Measurements from ENCODE around the gene PAX5. TPM values are rescaled to one million over a fixed set of nuclear protein-coding genes. Genes with fewer than 3 reads are reported as not detected.

The PAX5 gene
- total and polyA plus RNA-seq, 2 of the 13 experiments (the other 11 are each of a cell fraction or from before 2014, with no cell fraction given), result not detected

DNA sequence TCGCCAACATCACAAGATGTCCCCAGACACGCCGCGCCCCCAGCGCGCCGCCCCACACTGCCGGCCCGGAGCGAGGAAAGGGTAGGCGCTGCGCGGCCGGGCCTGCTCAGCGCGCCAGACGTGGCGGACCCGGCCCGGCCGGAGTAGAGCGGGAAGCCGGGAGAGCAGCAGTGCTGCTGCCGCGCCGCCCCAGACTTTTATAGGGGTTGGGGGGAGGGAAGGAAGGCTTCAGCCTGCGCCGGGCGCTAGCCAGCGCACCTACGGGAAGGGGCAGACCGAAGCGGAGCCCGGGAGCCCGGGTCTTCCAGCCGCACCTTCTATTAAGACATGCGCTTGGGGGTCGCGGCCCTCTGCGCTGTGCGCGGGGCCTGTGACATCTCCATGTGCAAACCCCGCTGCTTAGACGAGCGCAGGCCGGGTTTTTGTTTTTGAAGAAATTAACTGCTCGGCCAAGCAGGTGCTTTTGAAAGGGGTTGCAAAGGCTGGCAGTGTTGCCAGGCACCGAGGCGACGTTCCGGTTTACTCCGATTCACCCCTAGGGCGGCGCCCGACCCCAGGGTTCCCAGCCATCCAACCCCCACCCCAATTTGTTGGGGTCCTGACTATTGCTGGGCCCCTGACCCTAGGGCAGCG lies 353 bp upstream of the PAX5 start:
- H3K4me3 ChIP-seq (replicated peaks in 1 of 3; ENCODE audit: insufficient read depth in 1 of 3, low read depth in 2 of 3, low read length in 3 of 3), result peak overlapping the region in 2 of 3 experiments; percentile 37 to 54; a peak in 3 of 6 replicates
- H3K9me3 ChIP-seq (ENCODE audit: low read length), result no peaks in the 10 kb centered on the region
- H4K20me1 ChIP-seq (ENCODE audit: insufficient read depth, low read length), result no peaks in the 10 kb centered on the region
- peaks cover 6 to 78% of the 10 kb centered on the region in 2 experiments for H3K27me3 ChIP-seq (ENCODE audit: control insufficient read depth in 1 of 2, insufficient read depth in 2 of 2, low read length in 2 of 2)
- peak; percentile 77 for ATAC-seq
- peaks cover 19% of the 10 kb centered on the region for H3K4me1 ChIP-seq (ENCODE audit: insufficient read depth, low read length)
- peak overlapping the region; percentile 71 for H3K4me2 ChIP-seq (ENCODE audit: low read depth, low read length)
- no peak overlapping the region for H2AFZ ChIP-seq (ENCODE audit: low read length)
- FAIRE-seq, result no peak
- CTCF ChIA-PET (ENCODE audit: low intra/inter-chr PET ratio, low total read pairs), result no interaction called here
- BruUV-seq (replicated peaks), result no TSS peak
- H3K36me3 ChIP-seq (replicated peaks in 1 of 2; ENCODE audit: control insufficient read depth in 1 of 2, insufficient read depth in 2 of 2, low read length in 2 of 2), result no peaks in the 10 kb centered on the region
- intact Hi-C loops (cut with micrococcal nuclease; ENCODE audit: unreplicated experiment) (no loop called here), in situ Hi-C loops (cut with HindIII; ENCODE audit: extremely low pct_ligation_motif_present, low pct_unique_long_range_greater_than_20kb) (no loop called here)
- no peak overlapping the region for H3K27ac ChIP-seq (ENCODE audit: extremely low read length, insufficient read depth, low read length)
- POLR2A ChIA-PET, result no interaction called here
- DNase-seq (ENCODE audit: low spot score), result no peak
- 0% methylated on average over 2 of the region's 56 CpGs for WGBS (ENCODE audit: low lambda C conversion rate)
- H3K79me2 ChIP-seq (ENCODE audit: insufficient read depth, low read length), result no peaks in the 10 kb centered on the region
- H3K9ac ChIP-seq (ENCODE audit: insufficient read depth, low read depth, low read length), result no peak overlapping the region
- TF ChIP-seq MAZ (IDR thresholded peaks at IDR 0.05; ENCODE audit: borderline replicate concordance, low read depth, low read length) (no peak), MAZ (CRISPR knock-in tag; IDR thresholded peaks at IDR 0.05; ENCODE audit: low read depth) (no peak), RNF2 (conservative IDR thresholded peaks at IDR 0.05; ENCODE audit: low read depth) (peak; percentile 59; the same call in 1 of the 2 replicates), ZFP37 (CRISPR knock-in tag; IDR thresholded peaks at IDR 0.05; ENCODE audit: borderline replicate concordance) (no peak), ZNF777 (CRISPR knock-in tag; IDR thresholded peaks at IDR 0.05) (peak; percentile 90), TSC22D2 (CRISPR knock-in tag; IDR thresholded peaks at IDR 0.05; ENCODE audit: borderline replicate concordance) (no peak), ZFP36L1 (CRISPR knock-in tag; IDR thresholded peaks at IDR 0.05) (no peak), ZFY (CRISPR knock-in tag; IDR thresholded peaks at IDR 0.05) (peak; percentile 22; the same call in 1 of the 2 replicates), HNRNPL (IDR thresholded peaks at IDR 0.05; ENCODE audit: low read depth, low read length) (no peak)
- TF ChIP-seq, protein P1, sequence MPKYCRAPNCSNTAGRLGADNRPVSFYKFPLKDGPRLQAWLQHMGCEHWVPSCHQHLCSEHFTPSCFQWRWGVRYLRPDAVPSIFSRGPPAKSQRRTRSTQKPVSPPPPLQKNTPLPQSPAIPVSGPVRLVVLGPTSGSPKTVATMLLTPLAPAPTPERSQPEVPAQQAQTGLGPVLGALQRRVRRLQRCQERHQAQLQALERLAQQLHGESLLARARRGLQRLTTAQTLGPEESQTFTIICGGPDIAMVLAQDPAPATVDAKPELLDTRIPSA (CRISPR knock-in tag; IDR thresholded peaks at IDR 0.05; ENCODE audit: borderline replicate concordance), result no peak
- TF ChIP-seq, protein P2, sequence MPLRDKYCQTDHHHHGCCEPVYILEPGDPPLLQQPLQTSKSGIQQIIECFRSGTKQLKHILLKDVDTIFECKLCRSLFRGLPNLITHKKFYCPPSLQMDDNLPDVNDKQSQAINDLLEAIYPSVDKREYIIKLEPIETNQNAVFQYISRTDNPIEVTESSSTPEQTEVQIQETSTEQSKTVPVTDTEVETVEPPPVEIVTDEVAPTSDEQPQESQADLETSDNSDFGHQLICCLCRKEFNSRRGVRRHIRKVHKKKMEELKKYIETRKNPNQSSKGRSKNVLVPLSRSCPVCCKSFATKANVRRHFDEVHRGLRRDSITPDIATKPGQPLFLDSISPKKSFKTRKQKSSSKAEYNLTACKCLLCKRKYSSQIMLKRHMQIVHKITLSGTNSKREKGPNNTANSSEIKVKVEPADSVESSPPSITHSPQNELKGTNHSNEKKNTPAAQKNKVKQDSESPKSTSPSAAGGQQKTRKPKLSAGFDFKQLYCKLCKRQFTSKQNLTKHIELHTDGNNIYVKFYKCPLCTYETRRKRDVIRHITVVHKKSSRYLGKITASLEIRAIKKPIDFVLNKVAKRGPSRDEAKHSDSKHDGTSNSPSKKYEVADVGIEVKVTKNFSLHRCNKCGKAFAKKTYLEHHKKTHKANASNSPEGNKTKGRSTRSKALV (CRISPR knock-in tag; IDR thresholded peaks at IDR 0.05), result peak; percentile 76; the same call in 1 of the 2 replicates
- TF ChIP-seq, protein P3, sequence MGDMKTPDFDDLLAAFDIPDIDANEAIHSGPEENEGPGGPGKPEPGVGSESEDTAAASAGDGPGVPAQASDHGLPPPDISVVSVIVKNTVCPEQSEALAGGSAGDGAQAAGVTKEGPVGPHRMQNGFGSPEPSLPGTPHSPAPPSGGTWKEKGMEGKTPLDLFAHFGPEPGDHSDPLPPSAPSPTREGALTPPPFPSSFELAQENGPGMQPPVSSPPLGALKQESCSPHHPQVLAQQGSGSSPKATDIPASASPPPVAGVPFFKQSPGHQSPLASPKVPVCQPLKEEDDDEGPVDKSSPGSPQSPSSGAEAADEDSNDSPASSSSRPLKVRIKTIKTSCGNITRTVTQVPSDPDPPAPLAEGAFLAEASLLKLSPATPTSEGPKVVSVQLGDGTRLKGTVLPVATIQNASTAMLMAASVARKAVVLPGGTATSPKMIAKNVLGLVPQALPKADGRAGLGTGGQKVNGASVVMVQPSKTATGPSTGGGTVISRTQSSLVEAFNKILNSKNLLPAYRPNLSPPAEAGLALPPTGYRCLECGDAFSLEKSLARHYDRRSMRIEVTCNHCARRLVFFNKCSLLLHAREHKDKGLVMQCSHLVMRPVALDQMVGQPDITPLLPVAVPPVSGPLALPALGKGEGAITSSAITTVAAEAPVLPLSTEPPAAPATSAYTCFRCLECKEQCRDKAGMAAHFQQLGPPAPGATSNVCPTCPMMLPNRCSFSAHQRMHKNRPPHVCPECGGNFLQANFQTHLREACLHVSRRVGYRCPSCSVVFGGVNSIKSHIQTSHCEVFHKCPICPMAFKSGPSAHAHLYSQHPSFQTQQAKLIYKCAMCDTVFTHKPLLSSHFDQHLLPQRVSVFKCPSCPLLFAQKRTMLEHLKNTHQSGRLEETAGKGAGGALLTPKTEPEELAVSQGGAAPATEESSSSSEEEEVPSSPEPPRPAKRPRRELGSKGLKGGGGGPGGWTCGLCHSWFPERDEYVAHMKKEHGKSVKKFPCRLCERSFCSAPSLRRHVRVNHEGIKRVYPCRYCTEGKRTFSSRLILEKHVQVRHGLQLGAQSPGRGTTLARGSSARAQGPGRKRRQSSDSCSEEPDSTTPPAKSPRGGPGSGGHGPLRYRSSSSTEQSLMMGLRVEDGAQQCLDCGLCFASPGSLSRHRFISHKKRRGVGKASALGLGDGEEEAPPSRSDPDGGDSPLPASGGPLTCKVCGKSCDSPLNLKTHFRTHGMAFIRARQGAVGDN (CRISPR knock-in tag; IDR thresholded peaks at IDR 0.05), result peak; percentile 25; the same call in 1 of the 2 replicates
- TF ChIP-seq, protein P4, sequence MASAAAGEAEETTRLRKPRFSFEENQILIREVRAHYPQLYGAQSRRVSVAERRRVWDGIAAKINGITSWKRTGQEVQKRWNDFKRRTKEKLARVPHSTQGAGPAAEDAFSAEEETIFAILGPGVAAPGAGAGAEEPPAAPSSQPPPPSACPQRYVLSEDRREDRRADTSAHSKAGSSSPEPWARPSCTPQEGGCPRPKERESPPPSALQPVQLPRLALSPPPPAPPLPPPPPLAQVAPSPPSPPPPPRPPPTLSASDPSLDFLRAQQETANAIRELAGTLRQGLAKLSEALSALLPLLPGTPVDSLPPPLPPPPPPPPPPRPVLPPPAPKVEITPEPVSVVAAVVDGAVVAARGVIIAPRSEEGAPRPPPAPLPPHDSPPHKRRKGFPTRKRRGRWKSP (CRISPR knock-in tag; IDR thresholded peaks at IDR 0.05), result 0 out of 2 replicates have a peak, but pooled peaks have one; percentile 43
- TF ChIP-seq, protein P5, sequence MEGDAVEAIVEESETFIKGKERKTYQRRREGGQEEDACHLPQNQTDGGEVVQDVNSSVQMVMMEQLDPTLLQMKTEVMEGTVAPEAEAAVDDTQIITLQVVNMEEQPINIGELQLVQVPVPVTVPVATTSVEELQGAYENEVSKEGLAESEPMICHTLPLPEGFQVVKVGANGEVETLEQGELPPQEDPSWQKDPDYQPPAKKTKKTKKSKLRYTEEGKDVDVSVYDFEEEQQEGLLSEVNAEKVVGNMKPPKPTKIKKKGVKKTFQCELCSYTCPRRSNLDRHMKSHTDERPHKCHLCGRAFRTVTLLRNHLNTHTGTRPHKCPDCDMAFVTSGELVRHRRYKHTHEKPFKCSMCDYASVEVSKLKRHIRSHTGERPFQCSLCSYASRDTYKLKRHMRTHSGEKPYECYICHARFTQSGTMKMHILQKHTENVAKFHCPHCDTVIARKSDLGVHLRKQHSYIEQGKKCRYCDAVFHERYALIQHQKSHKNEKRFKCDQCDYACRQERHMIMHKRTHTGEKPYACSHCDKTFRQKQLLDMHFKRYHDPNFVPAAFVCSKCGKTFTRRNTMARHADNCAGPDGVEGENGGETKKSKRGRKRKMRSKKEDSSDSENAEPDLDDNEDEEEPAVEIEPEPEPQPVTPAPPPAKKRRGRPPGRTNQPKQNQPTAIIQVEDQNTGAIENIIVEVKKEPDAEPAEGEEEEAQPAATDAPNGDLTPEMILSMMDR (CRISPR knock-in tag; IDR thresholded peaks at IDR 0.05), result peak; percentile 42

All from HepG2 (cell line).